AG09309 (cell line): ENCODE data around the gene SCN7A.
"Not testable (repeated sequence)": the region's sequence is repeated elsewhere in the genome, so short reads cannot be mapped to it uniquely, and the experiment has no call there.

Experiments used
- DNase-seq: peaks from one replicate; pipeline ENCODE4 v3.0.0-alpha.2; 2010; ENCODE audit warnings: low read depth
- H3K4me3 ChIP-seq: 2 replicates; pipeline ENCODE4 v1.5.1; 2011; ENCODE audit warnings: mild to moderate bottlenecking, low read depth, low read length, moderate library complexity; ENCODE audit not compliant: control insufficient read depth
- TF ChIP-seq, protein P1 (sequence below): IDR thresholded peaks from 2 replicates; pipeline ENCODE4 v1.5.1; 2011; ENCODE audit warnings: mild to moderate bottlenecking, low read depth, low read length, inconsistent platforms; ENCODE audit not compliant: insufficient read depth, control insufficient read depth; ENCODE audit errors: missing control alignments

SCN7A gene

DNA sequence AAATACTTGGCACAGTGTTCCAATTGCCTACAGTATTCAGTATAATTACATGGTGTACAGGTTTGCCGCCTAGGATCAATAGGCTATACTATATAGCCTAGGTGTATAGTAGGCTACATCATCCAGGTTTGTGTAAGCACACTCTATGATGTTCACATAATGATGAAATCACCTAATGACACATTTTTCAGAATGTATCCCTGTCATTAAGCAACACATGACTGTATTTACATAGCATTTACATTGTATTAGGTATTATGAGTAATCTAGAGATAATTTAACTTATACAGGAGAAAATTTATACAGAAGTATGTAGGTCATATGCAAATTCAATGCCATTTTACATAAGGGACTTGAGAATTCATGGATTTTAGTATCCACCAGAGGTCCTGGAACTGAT lies 35.4 kb downstream of the SCN7A start:
- no peak overlapping the region for H3K4me3 ChIP-seq
- no peak for DNase-seq
- TF ChIP-seq, protein P1, sequence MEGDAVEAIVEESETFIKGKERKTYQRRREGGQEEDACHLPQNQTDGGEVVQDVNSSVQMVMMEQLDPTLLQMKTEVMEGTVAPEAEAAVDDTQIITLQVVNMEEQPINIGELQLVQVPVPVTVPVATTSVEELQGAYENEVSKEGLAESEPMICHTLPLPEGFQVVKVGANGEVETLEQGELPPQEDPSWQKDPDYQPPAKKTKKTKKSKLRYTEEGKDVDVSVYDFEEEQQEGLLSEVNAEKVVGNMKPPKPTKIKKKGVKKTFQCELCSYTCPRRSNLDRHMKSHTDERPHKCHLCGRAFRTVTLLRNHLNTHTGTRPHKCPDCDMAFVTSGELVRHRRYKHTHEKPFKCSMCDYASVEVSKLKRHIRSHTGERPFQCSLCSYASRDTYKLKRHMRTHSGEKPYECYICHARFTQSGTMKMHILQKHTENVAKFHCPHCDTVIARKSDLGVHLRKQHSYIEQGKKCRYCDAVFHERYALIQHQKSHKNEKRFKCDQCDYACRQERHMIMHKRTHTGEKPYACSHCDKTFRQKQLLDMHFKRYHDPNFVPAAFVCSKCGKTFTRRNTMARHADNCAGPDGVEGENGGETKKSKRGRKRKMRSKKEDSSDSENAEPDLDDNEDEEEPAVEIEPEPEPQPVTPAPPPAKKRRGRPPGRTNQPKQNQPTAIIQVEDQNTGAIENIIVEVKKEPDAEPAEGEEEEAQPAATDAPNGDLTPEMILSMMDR: no peak

DNA sequence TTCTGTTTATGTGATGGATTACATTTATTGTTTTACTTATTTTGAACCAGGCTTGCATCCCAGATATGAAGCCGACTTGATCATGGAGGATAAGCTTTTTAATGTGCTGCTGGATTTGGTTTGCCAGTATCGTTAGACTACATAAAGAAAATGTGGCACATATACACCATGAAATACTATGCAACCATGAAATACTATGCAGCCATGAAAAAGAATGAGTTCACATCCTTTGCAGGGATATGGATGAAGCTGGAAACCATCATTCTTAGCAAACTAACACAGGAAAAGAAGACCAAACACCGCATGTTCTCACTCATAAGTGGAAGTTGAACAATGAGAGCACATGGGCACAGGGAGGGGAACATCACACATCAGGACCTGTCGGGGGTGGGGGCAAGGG lies 38.2 kb downstream of the SCN7A start:
- DNase-seq, H3K4me3 ChIP-seq: not testable (repeated sequence)

DNA sequence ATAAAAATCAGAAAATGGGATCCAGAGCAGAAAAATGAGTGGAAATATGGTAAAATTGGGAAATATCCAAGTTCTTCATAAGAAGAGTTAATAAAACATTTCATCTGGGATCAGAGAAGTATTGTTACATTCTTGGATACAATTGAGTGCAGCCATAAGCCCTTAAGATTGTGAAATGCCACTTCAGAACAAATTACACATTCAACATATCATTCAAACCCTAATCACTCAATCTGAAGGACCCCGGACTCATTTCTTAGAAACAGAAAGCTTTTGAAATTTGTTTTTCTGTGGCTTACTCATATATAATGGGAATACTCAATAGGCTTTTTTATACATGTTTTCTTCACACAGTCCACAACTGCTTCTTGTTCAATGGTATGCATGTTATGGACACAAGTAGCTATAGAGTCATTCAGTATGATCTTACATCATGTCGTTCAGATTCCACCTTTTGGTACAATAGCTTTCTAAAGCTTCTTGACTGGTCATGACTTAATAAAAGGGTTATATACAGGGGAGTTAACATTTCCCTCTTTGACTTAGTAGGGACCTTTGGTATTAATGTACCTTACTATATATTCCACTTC lies 39.9 kb downstream of the SCN7A start:
- no peak for DNase-seq

DNA sequence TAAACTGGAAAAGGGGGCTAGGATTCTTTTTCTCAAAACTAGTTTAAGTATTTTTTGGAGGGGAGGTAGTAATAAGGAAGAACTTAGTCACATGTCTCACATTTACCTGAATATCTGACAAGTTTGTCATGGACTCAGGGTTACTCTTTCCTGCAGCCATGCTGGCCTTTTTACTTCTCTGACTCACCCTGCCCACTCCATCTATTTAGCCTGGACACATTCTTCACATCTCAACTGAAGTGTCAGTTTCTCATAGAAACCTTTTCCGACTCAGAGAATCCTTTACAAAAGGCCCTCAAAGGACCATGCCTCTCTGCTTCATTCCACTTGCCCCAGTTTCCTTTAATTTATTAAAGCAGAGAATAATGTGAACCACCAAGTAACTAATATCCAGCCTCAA lies 42.6 kb downstream of the SCN7A start:
- no peak overlapping the region for H3K4me3 ChIP-seq
- TF ChIP-seq, protein P1: no peak
- no peak for DNase-seq

More for the DNA sequence above, 39.9 kb downstream of the SCN7A start:
- TF ChIP-seq, protein P1: no peak
- H3K4me3 ChIP-seq: no peak overlapping the region

DNA sequence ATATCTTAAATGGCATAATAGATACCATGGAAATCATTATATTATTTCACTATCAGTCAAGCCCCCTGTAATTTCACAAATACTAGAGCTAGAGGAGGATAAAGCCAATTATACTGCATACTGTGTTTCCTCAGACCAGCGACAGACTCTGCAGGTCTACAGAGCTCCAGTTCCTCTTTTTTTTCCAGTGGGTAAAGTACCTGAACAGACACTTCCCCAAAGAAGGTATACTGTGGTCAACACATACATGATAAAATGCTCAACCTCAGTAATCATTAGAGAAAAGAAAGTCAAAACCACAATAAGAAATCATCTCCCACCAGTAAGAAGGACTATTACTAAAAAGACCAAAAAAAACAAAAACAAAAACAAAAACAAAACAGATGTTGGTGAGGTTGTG lies 44.6 kb downstream of the SCN7A start:
- TF ChIP-seq, protein P1: no peak
- no peak overlapping the region for H3K4me3 ChIP-seq
- no peak for DNase-seq

DNA sequence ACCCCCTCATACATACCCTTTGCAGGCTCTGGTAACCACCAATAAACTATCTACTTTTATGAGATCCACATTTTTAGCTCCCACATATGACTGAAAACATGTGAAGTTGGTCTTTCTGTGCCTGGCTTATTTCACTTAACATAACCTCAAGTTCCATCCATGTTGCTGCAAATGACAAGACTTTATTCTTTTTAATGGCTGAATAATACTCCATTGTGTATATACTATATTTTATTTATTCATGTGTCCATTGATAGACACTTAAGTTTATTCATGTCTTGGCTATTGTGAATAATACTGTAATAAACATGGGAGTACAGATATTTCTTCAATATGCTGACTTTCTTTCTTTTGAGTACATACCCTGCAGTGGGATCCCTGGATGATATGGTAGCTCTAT lies 45.9 kb downstream of the SCN7A start:
- H3K4me3 ChIP-seq: no peak overlapping the region
- no peak for DNase-seq
- TF ChIP-seq, protein P1: no peak

DNA sequence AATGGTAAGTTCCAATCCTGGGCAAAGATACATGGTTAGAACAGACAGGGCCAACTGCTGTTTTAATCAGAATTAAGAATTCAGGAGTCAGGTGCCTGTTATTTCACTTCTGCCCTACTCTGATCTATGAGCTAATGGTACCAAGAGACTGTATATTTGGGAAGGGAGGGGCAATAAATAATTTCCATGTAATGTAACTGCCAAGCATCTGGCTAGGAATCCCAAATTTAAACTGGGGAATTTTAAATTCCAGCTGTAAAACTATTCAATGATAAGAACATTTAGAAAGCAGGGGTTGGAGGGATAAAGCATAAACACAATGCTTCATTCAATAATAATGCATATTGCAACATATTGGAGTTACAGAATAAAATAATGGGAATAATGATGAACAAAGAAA lies 49.7 kb downstream of the SCN7A start:
- TF ChIP-seq, protein P1: no peak
- no peak overlapping the region for H3K4me3 ChIP-seq
- DNase-seq: no peak

DNA sequence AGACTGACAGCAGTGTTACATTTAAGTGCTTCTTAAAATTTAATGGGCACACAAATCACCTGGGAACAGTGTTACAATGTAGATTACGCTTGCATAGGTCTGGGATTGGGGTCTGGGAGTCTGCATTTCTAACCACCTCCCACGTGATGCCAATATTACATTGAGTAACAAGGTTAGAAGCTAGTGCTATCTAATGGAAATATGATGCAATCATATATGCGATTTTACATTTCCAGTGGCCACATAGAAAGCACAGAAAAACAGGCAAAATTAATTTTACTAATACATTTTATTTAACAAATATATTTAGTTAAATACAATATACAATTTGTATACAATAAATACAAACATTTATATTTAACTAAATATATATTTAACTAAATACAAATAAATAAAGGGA lies 53.7 kb downstream of the SCN7A start:
- DNase-seq: no peak
- TF ChIP-seq, protein P1: no peak
- no peak overlapping the region for H3K4me3 ChIP-seq
